HG02642 (cell line): ENCODE data around the gene CNNM4.

Experiments
- ATAC-seq: cut with Tn5 transposase; IDR thresholded peaks from one replicate; pipeline ENCODE4 v1.9.1; 2021; ENCODE audit warnings: mild to moderate bottlenecking; ENCODE audit not compliant: unreplicated experiment, poor library complexity

The CNNM4 gene

DNA sequence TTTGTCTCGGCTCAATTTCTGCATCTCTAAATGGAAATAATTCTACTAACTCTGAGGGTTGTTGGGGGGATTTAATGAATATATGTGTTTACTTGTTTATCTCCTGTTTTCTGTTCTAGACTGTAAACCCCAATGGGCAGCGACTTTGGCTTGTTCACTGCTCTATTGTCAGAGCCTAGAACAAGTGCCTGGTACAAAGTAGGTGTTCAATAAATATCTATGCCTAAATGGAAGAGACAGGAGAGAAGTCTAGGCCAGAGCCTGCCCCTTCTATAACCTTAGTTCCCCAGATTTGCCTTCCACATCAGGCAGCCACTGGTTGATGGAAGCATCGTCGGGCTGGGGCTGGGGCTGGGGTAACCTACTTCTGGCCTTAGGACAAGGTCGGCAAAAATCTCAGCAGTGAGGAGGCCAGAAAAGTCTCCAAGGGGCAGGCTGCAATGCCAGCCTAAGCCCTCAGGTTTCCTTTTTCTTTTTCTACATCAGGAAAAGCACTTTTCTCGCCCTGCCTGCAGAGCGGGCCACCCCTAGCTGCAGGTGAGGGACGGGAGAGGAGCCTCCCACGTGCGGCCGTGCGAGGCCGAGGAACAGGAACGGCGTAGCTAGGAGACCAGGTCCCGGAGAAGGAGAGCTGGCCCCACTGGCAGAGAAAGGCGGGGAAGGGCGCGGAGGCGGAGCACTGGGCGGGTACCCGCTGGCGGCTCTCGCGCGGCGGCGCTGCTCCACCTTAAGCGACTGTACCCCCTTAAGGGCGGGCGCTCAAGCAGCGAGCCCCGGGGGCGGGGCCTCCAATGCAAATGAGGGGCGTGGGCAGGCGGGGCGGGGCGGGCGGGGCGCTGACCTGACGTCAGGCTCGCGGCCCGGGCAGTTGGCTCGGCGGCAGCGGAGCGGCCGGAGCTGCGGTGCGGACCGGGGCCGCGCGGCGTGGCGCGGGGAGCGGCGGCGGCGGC is at the start of gene CNNM4:
Gene CNNM4 (plus strand): TSS at position 867 of the 950 bp plus-strand sequence. CDS start 98 bp downstream, outside the sequence.
- peak; percentile 86 for ATAC-seq

DNA sequence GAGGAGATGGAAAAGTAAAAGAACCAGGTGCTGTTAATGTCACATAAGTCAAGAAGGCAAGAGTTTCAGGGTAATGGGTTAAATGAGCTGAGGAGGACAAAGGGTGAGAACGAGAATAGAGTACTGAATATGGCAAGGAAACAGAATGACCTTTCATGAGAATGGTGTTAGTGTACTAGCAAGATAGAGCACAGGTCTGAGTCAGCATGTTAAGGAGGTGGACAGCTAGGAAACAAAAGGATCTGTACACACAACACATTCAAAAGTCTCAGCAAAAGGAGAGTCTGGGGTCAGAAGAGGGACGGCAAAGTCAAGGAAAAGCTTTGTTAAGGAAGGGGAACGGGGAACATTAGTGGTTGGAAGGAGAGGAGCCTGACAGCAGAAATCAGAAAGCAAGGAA is 49.7 kb upstream of the CNNM4 start:
- ATAC-seq: no peak

DNA sequence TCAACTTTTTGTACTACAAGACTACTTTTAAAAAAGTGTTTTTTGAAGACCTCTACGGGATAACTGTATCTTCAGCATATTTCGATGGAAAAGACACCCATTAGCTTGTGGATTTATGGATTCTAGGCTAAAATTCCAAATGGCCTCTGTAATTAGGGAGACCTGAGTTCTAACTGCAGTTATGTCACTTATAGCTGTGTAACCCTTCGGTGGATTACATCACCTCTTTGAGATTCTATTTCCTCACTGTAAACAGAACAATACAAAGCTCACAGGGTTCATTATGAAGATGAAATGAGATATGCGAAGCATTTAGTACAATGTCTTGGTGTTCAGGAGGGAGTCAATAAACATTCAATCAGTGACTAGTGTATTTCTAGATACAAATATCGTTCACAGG is 45.0 kb upstream of the CNNM4 start:
- ATAC-seq: no peak

DNA sequence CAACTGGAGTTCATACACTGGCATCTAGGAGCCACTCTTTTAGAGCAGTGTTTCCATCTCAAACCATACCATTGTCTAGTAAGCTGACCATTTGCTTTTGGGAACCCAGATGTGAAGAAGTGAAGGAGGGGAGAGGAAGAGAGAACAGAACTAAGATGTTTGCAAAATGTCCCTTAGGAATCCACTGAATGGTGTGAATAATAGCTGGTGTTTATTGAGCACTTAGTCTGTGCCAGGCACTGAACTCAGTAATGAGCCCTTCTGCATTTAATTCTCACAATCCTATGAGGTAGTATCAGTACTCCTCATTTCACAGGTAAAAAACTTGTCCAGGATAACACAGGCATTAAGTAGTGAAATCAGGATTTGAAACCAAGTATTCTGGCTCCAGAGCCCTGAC is 44.3 kb upstream of the CNNM4 start:
- ATAC-seq: no peak

DNA sequence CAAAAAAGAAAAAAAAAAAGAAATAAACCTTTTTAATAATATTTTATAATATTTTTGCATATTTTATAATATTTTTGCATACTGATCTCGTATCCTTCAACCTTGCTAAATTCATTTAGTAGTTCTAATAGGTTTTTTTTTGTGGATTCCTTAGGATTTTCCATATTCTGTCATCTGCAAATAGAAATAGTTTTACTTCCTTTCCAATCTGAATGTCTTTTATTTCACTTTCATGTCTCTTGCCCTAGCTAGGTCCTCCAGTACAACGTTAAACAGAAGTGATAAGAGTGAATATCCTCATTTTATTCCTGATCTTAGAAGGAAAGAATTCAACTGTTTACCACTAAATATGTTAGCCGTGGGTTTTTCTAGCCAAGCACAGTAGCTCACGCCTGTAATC is 34.6 kb upstream of the CNNM4 start:
- ATAC-seq: no peak

DNA sequence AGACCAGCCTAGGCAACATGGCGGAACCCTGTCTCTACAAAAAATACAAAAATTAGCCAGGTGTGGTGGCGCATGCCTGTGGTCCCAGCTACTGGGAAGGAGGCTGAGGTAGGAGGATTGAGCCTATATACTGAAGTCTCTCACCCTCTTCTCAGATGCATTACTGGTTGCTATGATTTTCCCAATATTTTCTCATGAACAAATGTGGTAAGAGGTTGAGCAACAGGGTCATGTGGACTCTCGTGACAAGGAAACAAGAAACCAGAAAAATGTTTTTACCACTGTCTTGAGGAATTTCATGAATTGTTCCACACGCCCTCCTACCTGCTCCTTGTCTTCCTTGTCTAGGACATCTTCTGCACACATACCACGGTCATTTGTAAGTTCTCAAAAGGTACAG is 33.3 kb upstream of the CNNM4 start:
- ATAC-seq: no peak

DNA sequence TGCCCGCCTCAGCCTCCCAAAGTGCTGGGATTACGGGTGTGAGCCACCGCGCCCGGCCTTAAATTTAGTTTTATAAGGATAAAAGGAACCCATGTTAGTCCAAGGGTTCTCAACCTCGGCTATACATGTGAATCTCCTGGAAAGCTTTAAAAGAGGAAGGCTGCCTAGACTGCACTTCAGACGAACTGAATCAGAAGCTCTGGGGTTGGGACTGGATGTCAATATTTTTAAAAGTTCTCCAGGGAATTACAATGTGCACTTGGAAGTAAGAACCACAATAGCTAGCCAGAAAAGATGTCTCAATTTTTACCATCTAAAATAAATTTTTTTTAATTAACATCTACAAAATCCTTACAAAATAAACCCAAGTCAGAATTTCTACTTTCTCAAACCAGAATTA is 31.0 kb upstream of the CNNM4 start:
- ATAC-seq: no peak

DNA sequence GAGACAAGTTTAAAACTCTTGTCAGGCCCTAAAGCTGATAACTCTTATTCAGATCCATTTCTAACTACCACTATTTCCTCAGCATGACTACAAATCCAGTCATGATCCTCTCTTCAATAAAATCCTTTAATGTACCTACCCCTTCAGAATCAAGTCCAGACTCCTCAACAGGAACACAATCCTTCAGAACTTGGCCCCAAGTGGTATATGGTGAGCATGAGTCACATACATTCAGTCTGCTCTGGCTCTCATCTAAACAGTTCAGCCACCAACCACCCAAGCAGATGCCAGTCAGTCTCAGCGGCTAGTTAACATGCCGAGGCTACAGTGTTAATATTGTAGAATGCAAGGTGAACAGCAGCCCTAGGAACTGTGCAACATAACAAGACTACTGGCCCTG is 30.5 kb upstream of the CNNM4 start:
- no peak for ATAC-seq

DNA sequence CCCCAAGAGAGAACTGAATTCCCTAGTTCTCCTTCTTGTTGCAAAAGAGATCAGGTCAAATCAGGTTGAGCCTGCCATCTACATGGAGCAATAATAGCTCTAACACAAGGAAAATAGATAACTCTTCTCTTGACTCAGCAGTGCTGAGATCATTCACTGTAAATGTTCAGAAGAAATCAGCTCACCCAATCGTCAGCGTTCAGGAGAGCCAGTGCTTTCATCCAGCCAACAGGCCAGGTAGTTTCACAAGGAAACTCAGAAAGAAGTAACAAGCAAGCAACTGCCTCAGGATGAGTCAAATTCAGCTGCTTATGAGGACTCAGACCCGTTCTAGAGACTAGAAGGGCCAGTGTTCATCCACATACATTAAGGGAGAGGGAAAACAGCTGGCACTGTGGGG is 26.8 kb upstream of the CNNM4 start:
- no peak for ATAC-seq

DNA sequence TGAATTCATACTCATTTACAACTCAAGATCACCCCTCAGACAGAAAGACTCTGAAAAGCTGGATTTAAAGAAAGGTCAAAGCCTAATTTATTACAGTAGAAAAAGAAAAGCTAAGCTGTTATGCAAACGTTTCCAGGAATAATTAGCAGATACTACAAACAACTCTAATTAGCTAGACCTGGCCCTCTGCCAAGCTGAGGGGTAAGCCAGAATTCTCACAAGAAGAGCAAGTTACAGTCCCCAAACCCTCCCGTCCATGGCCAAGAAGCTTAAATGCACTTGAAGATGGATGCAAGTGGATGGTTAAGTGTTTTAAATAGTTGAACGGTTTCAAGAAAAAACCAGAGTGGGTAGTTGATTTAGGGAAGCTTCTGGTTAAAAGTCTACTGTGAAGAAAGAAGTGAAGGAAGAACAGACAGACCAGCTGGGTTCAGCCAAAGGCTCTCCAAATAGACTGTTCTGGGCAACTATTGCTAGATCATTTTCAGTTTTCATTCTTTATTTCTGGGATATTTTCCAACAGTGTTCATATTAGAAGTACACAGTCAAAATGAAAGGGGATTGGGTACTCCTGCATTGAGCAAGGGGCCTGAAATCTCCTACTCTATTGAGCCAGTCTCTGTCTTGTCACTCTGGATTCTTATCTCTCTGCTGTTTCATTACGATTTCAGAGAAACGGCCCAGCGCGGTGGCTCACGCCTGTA is 25.7 kb upstream of the CNNM4 start:
- no peak for ATAC-seq

DNA sequence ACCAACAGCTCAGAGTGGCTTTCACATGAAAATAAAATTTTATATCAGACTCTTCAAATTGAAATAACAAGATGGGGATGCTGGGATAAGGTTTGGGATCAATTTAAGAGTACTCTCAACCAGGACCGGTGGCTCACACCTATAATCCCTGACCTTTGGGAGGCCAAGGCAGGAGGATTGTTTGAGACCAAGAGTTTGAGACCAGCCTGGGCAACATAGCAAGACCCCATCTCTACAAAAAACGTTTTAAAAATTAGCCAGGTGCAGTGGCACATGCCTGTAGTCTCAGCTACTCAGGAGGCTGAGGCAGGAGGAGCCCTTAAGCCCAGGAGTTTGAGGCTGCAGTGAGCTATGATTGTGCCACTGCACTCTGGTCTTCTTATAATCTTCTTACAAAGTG is 23.5 kb upstream of the CNNM4 start:
- no peak for ATAC-seq

DNA sequence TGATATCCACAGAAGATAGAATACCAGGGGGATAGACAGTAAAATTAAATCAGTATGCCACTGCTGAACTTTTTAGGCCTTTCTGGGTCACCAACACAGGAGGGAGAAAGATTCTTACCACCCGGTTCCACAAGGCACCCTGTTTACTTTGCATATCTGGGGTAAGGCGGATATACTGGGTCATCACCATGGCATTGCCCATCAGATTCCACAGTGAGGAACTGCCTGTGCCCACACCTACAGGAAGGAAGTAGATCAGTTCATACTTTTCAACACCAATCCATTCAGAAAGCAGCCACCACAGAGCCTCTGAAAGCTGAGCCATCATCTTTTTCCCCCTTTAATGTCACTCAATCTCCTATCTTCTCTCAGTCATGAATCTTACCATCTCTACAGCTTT is 22.9 kb upstream of the CNNM4 start:
- no peak for ATAC-seq

DNA sequence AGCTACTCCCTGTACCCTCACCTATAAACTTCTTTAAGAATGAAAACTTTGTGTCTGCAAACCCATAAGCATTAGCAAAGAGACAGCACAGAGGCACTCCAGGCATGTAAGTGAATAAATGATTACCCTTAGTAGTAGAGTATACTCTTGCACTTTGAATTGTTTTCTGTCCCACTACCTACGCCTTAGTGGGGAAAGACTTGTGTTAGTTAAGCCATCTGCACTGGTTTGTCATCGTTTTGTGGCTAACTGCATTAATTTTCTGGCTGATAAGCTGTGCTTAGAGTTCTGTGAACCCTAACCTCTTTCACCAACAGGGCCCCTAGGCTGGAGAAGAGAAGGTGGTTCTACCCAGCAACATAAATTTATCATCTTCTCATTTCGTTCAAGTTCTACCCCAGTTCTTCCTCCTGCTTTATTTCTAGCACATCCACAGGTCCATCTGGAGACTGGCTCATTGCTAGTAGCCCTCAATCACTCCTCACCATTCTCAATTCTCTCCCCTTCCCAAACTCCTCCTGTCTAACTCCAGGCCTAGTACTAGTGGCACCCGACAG is 21.5 kb upstream of the CNNM4 start:
- no peak for ATAC-seq

DNA sequence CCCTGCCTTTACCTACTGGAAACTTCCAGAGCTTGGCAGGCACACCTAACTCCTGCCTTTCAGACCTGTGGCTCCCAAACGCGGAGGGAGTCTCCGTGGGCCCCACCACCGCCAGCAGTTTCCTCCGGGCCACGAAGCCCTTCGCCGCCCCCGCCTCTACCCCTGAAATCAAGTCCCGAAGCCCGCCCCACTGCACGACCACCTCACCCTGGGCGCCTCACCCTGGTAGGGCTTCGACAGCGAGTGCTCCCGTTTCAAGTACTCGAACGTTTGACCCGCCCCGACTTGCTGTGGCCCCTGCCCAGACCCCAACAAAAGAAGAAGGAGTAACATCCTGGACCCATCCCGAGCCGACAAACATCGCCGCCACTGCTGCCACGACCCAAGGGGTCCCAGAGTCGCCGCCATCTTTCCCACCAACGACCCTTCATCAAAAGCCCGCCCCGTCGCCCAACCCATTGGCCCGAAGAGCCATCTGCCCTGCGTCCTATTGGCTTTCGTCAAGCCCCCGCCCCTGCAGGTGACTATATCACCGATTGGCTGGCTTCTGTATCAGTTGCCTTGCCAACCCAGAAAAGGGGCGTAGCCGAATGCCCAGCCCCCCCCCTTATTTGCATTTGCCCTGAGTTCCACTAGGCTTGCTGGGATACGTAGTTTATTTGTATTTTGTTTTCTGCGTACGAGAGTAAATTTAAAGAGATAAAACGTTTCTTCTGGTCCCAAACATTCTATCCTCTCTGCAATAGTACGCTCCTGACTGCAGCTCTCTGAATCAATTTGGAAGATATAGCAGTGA is 20.9 kb upstream of the CNNM4 start, which contains the start of gene LMAN2L:
Gene LMAN2L (minus strand): TSS at position 432 of the 796 bp plus-strand sequence. CDS start 24 bp downstream, at position 408.
- peak; percentile 99 for ATAC-seq

DNA sequence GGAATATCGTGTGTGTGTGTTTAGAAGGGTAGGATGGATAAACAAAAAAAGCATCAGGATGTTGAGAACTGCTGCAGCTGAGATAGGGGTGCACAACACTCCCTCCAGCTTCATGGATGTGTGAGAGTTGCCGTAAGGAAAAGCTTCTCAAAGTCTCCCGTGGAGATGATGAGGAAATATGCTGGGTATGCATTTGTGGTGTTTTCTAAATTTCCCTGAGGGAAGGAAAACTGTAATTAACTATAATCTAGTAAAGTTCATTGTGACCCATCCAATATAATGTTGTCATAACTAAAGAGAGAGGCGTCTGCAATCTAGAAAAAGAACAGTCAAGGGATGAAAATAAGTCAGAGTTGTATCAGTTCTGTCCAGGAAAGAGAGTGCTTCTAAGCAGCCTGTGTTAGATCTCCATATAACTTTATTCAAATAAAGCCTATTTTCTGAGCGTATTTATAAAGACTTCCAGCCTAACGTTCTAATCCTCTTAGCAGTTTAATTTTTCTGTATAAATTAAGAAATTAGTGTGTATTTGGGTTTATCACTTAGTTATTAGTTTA is 13.6 kb upstream of the CNNM4 start:
- ATAC-seq: no peak

DNA sequence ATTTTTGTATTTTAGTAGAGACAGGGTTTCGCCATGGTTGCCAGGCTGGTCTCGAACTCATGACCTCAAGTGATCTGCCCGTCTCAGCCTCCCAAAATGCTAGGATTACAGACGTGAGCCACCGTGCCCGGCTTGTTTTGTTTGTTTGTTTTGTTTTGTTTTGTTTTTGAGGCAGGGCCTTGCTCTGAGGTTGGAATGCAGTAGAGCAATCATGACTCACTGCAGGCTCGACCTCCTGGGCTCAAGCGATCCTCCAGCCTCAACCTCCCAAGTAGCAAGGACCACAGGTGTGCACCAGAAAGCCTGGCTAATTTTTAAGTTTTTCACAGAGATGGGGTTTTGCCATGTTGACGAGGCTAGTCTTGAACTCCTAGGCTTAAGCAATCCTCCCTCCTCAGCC is 8.9 kb upstream of the CNNM4 start:
- no peak for ATAC-seq

DNA sequence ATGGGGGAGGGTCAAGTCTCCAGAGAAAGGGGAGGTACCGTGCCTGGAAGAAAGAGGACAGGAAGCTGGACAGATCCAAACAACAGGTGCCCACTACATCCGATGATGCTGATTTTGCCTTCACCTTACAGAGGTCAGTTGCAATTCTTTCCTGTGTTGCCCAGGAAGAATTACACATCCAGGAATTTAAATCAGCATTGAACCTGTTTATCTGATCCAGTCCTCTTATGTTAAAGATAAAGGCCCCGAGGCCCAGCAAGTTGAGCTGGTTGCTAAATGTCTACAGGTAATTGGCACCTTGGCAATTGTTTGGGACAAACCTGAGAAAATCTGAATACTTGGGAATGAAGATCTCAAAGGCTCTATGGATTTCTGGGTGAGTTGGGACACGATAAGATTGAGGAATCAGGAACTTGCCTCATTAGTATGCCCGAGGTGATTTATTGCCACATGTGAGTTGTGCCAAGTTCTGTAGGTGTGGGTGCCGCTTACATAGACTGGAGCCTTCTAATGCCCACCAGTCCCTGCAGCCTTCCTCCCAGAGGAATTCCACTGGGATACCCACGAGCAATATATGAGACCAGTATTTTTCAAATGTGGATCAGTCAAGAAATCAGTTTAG is 6.9 kb upstream of the CNNM4 start:
- ATAC-seq: no peak

DNA sequence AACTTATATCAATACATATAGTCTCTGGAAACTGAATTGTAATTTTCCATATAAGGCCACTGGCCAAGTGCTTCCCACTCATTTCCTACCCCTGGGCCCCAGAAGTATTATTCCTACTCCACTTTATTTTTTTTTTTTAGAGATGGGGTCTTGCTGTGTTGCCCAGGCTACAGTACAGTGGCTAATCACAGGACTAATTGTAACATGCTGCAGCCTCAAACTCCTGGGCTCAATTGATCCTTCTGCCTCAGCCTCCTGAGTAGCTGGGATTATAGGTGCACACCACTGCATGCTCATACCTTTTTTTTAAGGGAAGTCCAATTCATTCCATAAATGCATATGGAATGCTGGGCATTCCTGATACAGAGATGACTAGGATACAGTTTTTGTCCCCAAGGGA is 6.4 kb upstream of the CNNM4 start:
- ATAC-seq: no peak

DNA sequence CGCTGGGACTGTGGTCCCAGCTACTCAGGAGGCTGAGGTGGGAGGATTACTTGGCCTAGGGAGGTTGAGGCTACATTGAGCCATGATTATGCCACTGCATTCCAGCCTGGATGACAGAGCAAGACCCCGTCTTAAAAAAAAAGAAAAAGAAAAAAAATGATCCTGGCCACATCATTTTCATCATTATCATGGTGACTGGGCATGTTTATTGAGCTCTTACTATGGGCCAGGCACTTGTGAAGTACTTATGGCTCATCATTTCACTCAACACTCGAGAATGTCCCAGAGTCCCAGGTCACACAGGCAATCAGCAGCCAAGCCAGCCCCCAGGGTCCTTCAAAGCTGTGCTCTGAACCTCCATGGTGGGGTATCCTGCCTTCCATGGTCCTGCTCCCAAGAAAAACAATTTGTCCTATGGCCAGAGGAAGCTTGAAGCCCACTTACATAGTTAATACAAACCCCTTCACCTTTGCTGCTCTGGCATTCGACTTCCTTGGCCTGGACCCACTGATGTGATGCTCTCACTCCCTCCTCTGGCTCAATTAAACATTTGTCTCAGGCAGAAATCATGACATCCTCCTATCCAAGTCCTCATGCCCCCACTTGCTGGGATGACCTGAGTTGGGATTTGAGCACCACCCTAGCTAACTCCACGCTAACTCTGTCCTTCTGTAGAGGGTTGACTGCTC is 3.8 kb upstream of the CNNM4 start:
- no peak for ATAC-seq
